GM12873 (cell line): ENCODE data around the gene FGD6.

Source experiments
- TF ChIP-seq, protein P1 (sequence below): IDR thresholded peaks from 2 replicates; pipeline ENCODE4 v1.5.1; 2012; ENCODE audit warnings: low read depth, mild to moderate bottlenecking, moderate library complexity, low read length, control low read depth; ENCODE audit not compliant: insufficient read depth; ENCODE audit errors: missing control alignments

The FGD6 gene

DNA sequence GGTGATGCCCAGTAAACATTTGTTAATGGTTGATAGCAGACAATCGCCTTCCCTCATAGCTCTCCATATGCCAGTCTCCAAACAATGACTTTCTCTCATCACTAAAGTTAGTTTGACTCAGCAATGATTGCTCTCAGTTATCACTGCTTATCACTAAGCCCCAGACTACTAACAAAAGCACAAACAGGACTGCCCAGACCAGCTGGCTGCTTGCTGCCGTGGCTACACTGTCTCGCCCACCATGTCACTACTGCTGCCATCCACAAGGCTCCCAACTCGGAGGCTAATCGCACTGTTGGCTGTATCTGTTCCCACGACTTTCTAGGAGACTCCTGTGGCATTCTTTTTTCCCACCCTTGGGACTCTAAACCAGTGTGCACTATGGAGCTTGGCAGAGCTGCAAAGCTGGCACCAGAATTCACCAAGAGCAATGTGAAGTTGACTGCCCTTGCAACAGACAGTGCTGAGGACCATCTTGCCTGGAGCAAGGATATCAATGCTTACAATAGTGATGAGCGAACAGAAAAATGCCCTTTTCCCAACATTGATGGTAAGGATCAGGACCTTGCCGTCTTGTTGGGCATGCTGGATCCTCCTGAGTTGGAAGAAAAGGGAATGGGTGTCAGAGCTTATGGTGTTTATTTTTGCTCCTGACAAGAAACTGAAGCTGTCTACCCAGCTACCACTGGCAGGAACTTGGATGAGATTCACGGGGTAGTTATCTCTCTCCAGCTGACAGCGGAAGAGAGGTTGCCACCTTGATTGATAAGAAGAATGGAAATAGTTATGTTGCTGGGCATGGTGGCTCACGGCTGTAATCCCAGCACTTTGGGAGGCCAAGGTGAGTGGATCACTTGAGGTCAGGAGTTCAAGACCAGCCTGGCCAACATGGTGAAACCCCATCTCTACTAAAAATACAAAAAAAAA lies 116.7 kb downstream of the FGD6 start:
- TF ChIP-seq, protein P1, sequence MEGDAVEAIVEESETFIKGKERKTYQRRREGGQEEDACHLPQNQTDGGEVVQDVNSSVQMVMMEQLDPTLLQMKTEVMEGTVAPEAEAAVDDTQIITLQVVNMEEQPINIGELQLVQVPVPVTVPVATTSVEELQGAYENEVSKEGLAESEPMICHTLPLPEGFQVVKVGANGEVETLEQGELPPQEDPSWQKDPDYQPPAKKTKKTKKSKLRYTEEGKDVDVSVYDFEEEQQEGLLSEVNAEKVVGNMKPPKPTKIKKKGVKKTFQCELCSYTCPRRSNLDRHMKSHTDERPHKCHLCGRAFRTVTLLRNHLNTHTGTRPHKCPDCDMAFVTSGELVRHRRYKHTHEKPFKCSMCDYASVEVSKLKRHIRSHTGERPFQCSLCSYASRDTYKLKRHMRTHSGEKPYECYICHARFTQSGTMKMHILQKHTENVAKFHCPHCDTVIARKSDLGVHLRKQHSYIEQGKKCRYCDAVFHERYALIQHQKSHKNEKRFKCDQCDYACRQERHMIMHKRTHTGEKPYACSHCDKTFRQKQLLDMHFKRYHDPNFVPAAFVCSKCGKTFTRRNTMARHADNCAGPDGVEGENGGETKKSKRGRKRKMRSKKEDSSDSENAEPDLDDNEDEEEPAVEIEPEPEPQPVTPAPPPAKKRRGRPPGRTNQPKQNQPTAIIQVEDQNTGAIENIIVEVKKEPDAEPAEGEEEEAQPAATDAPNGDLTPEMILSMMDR: no peak

DNA sequence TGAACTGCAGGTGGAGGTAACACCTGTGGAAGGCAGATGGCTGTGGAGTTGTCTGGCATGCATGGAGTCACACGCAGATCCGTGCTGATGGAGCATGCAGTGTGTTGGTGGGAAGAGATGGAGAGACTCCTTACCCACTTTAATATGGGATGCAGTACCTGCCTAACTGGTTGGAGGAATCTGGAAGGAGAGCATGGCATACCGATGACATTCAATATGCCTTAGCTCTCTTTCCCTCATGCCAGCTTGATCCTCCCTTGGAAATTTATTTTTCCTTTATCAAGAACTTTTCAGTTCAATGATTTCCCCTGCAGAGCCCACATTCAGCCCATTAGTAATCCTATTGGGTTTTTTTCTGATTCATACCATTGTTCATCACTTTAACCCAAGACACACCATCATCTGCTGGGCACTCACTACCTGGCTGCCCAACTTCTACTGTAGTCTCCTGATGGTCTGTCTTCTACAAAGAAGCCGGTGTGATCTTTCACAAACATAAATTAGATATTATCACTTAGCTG lies 117.9 kb downstream of the FGD6 start:
- TF ChIP-seq, protein P1: no peak

DNA sequence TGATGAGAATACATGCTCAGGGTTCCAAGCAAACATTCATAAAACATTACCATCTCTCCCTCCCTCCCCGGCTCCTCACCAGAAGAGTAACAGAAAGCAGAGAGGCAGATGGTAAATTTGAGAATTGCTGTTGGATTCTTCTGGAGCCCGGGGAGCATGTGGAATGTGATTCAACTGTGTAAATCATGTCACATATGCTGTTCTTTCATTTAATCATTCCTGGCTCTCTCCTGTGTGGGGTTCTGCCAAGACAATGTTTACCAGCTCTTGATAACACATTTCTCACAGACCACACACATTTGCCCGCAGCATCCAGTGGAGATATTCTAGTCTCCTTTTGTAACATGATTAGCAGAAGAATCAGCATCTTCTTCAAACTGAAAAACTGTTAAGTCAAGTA lies 120.4 kb downstream of the FGD6 start:
- TF ChIP-seq, protein P1: no peak

DNA sequence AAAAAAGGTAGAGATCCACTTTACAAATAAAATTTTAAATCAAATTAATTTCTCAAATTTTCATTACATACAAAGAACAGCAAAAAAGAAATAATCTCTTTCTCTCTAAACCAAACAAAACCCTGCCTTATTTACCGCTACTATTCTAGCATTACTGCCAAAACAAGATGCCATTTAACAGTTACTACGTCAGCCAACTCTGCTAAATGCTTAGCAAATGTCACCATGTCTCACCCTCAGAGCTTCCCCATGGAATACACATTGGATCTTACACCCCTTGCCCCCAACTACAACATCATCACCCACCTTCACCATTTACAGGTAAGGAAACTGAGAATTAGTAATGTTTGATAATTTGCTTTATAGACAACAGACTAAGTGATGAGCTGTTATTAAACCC lies 120.9 kb downstream of the FGD6 start:
- TF ChIP-seq, protein P1: no peak

DNA sequence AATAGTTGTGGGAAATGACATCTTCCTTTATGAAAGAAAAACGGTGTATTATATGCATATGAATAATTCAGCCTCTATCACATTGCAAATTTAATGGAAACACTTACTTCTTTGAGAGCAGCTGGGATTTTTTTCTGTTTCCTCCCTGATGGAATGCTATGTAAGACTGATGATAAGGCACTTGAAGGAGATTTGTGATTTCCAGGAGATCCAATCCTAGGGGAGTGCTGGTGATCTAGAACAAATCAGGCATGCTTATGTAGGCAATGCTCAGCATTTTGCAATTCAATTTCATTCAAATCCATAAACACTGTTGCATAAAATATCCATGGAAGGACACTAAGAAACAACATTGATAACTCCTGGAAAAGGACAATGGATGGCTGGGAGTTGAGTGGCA lies 127.8 kb downstream of the FGD6 start:
- TF ChIP-seq, protein P1: no peak

DNA sequence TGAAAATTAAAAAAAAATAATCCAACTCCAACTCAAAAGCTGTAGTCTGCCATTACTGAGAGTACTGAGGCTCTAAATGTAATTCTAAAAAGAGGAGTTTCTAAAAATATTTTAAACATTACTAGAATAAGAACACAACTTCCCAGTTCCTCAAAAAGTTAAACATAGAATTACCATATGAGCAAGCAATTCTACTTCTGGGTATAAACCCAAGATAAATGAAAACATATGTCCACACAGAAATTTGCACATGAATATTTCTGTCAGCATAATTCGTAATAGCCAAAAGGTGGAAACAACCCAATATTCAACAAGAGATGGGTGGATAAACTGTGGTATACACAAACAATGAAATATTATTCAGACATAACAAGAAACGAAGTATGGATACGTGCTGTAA lies 128.9 kb downstream of the FGD6 start:
- TF ChIP-seq, protein P1: no peak

DNA sequence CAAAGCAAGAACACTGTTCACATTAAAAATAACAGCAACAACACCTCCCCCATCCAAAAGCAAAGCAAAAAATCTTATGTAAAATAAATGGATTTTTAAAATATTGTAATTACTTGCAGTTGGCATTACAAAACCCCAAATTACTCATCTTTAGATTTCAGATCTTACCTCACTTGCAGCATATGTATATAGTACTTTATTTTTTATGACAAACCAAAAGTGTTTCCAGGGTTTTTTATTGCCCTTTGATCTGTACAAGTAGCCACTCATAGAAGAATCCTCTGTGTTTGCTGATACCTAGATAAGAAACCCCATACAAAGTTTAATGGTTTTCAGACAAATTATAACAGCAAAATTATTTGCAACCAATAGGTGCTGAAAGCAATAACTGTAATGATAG lies 131.7 kb downstream of the FGD6 start:
- TF ChIP-seq, protein P1: no peak
